CD4-positive, alpha-beta memory T cell (primary cell): ENCODE data around the gene FDXR. TPM values are rescaled to one million over a fixed set of nuclear protein-coding genes. Genes with fewer than 3 reads are reported as not detected.

Experiments used
- CTCF ChIA-PET: fragments of 350-600 bp; sonication (Branson Sonifier 250); formaldehyde crosslinking; loops from one replicate; lab custom pipeline; 2021; ENCODE audit warnings: inconsistent platforms; ENCODE audit not compliant: partially characterized antibody; lab: Charles Lee
- POLR2A ChIA-PET: fragments of 350-600 bp; sonication (Branson Sonifier 250); formaldehyde crosslinking; loops from one replicate; lab custom pipeline; 2021; ENCODE audit not compliant: partially characterized antibody; lab: Charles Lee
- DNase-seq, 5 donors: peaks; one replicate each; pipeline versions ENCODE4 v3.0.0 to v3.0.0-alpha.2; 2020 to 2022; ENCODE audit warnings: mixed read lengths in 1 of 5
- H3K27ac ChIP-seq: one replicate; pipeline ENCODE4 v1.7.0; 2013; ENCODE audit warnings: low read depth, low read length
- H3K27me3 ChIP-seq: 2 replicates; pipeline ENCODE4 v1.7.0; 2013; ENCODE audit warnings: mild to moderate bottlenecking, low read length, moderate library complexity; ENCODE audit not compliant: insufficient read depth
- H3K36me3 ChIP-seq: 2 replicates; pipeline ENCODE4 v1.7.0; 2013; ENCODE audit warnings: mild to moderate bottlenecking, low read length, moderate library complexity; ENCODE audit not compliant: insufficient read depth
- H3K4me1 ChIP-seq: 2 replicates; pipeline ENCODE4 v1.7.0; 2013; ENCODE audit warnings: mild to moderate bottlenecking, low read length, moderate library complexity; ENCODE audit not compliant: insufficient read depth
- H3K4me3 ChIP-seq, 2 donors: one replicate each; pipeline ENCODE4 v1.7.0; 2013; ENCODE audit warnings: low read length in 2 of 2, mild to moderate bottlenecking in 1 of 2
- H3K9me3 ChIP-seq, 2 donors: one replicate each; pipeline ENCODE4 v1.7.0; 2013; ENCODE audit warnings: low read length in 2 of 2, control low read depth in 1 of 2; ENCODE audit not compliant: control insufficient read depth in 1 of 2
- H3K27ac Mint-ChIP-seq, 7 donors: one replicate each; pipeline ENCODE4 v1.8.0; 2020 to 2021; ENCODE audit warnings: mixed read lengths in 7 of 7, mild to moderate bottlenecking in 6 of 7, inconsistent platforms in 3 of 7, moderate library complexity in 3 of 7
- H3K27me3 Mint-ChIP-seq, 2 donors: one replicate each; pipeline ENCODE4 v1.8.0; 2020 to 2021; ENCODE audit warnings: mixed read lengths in 2 of 2
- H3K36me3 Mint-ChIP-seq, 2 donors: one replicate each; pipeline ENCODE4 v1.8.0; 2020 to 2021; ENCODE audit warnings: mixed read lengths in 2 of 2, inconsistent platforms in 1 of 2, mild to moderate bottlenecking in 1 of 2
- H3K4me1 Mint-ChIP-seq, 4 donors: one replicate each; pipeline ENCODE4 v1.8.0; 2020 to 2021; ENCODE audit warnings: mixed read lengths in 4 of 4, mild to moderate bottlenecking in 1 of 4
- H3K4me3 Mint-ChIP-seq, 8 donors: one replicate each; pipeline ENCODE4 v1.8.0; 2020 to 2021; ENCODE audit warnings: mixed read lengths in 8 of 8, mild to moderate bottlenecking in 7 of 8, moderate library complexity in 6 of 8, inconsistent platforms in 3 of 8
- H3K9me3 Mint-ChIP-seq, 8 donors: one replicate each; pipeline ENCODE4 v1.8.0; 2020 to 2021; ENCODE audit warnings: mixed read lengths in 8 of 8, mild to moderate bottlenecking in 5 of 8, inconsistent platforms in 3 of 8, moderate library complexity in 1 of 8
- intact Hi-C: fragments of 100-400 bp; cut with micrococcal nuclease; formaldehyde crosslinking; loops from one replicate; pipeline ENCODE4 v1.15.1; 2023
- polyA plus RNA-seq, 2 donors: library from polyadenylated mRNA; unstranded; fragments of 300-500 nt; fragmentation: Illumina TruSeq; gene quantifications; one replicate each; pipeline ENCODE4 v1.2.3, GENCODE V29; 2021
- total RNA-seq, 2 experiments: library from RNA; stranded (reverse); gene quantifications; one replicate each; pipeline ENCODE4 v1.2.3, GENCODE V29; 2021

The FDXR gene
- total and polyA plus RNA-seq, 4 experiments from 2014 or later, result 2.7 to 21.8 (median 10.6) TPM

- Histone ChIP-seq H3K9me3 (no peaks in the 10 kb centered on the region), H3K4me3 (no peak overlapping the region), H3K4me1 (peaks cover 21% of the 10 kb centered on the region), H3K27ac (no peak overlapping the region), H3K36me3 (no peaks in the 10 kb centered on the region), H3K27me3 (no peaks in the 10 kb centered on the region)
- intact Hi-C loops, result no loop called here
- peaks cover 0 to 2% (median 0%) of the 10 kb centered on the region in 8 donors for H3K9me3 Mint-ChIP-seq
- POLR2A ChIA-PET, result no interaction called here
- CTCF ChIA-PET, result interaction anchor here (1.3 to 1.5 kb wide), 3 partner anchors 10 to 126 kb away, joined by 3 to 9 read pairs (median 3); no protein-coding TSS in a partner anchor
- no peak overlapping the region for H3K4me3 Mint-ChIP-seq
- H3K27me3 Mint-ChIP-seq, result no peaks in the 10 kb centered on the region
- DNase-seq, result no peak
- no peak overlapping the region for H3K27ac Mint-ChIP-seq
- H3K36me3 Mint-ChIP-seq, result no peaks in the 10 kb centered on the region
- H3K4me1 Mint-ChIP-seq, result peaks cover 10 to 27% (median 17%) of the 10 kb centered on the region in 4 donors
Observed at GRCh38 chr17:74875977-74876593, 3.3 kb upstream of the FDXR start.

DNA sequence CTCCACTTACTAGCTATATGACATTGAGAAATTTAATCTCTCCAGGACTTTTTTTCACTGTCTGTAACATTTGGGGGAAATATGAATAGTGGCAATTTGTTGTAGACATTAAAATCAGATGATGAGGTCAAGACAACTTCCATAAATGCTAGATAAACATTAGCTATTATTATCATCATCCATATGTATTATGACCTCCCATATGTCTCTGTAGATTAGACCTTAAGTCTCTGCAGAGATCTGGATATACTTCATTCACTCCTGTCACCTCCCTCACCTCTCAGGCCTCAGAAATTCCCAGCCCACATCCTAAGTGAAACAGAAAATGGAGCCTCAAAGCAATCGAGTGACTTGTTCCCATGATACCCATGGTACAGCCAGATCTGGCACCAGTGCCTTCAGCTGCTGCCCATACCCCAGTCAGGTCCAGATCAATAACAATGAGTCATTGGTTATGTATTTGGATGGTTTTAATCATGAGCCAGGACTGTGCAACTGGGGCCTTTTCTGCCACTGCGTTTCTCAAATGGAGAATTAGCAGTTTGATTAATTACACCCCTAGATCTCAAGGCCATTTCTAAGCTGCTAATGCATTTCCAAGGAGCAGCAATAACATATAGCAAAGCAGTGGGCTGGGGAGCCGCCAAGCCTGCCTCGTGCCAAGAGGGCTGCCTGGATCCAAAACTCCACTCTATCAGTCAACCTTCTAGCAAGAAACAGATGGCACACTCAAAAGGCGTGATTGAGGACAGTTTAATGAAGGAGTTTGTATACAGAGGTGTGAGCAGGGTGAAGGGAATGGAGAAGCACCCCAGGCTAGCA lies 2.6 kb upstream of the FDXR start:
- Mint-ChIP-seq H3K27ac (peak overlapping the region in 2 of 7 donors; percentile 23 to 90), H3K4me3 (peak overlapping the region in 2 of 8 donors; percentile 8 to 25), H3K36me3 (no peaks in the 10 kb centered on the region), H3K9me3 (peaks cover 0 to 2% (median 0%) of the 10 kb centered on the region in 8 donors), H3K27me3 (no peaks in the 10 kb centered on the region), H3K4me1 (peaks cover 10 to 27% (median 17%) of the 10 kb centered on the region in 4 donors)
- Histone ChIP-seq H3K27me3 (no peaks in the 10 kb centered on the region), H3K4me1 (peaks cover 22% of the 10 kb centered on the region), H3K4me3 (no peak overlapping the region), H3K27ac (no peak overlapping the region), H3K9me3 (no peaks in the 10 kb centered on the region), H3K36me3 (no peaks in the 10 kb centered on the region)
- ChIA-PET CTCF (interaction anchor here (1.3 to 1.5 kb wide), 3 partner anchors 10 to 126 kb away, joined by 3 to 9 read pairs (median 3); no protein-coding TSS in a partner anchor), POLR2A (interaction anchor here (3.5 kb wide), 1 partner anchor 137 kb away, joined by 20 read pairs; the partner anchor contains the start of gene RAB37)
- intact Hi-C loops, result no loop called here
- no peak for DNase-seq

DNA sequence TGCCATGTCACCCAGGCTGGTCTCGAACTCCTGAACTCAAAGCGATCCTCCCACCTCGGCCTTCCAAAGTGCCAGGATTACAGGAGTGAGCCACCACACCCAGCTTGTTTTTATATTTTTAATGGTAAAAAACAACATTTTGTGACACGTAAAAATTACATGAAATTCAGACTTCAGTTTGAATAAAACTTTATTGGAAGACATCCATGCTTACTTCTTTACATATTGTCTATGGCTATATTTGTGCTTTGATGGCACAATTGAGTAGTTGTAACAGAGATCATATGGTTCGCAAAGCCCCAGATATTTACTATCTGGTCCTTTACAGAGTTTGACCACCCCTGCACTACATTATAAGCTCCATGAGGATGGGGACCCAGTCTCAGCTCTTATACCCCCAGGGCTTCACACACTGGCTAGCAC lies 1.8 kb upstream of the FDXR start:
- Mint-ChIP-seq H3K36me3 (no peaks in the 10 kb centered on the region), H3K27me3 (no peaks in the 10 kb centered on the region), H3K4me1 (peaks cover 10 to 27% (median 17%) of the 10 kb centered on the region in 4 donors), H3K4me3 (peak overlapping the region in 3 of 8 donors; percentile 8 to 95 (median 10)), H3K9me3 (peaks cover 0 to 2% (median 0%) of the 10 kb centered on the region in 8 donors), H3K27ac (peak overlapping the region in 1 of 7 donors; percentile 90)
- ChIA-PET POLR2A (interaction anchor here (3.5 kb wide), 1 partner anchor 136 kb away, joined by 20 read pairs; the partner anchor contains the start of gene RAB37), CTCF (interaction anchor here (1.3 kb wide), 2 partner anchors 11 to 125 kb away, joined by 3 read pairs; no protein-coding TSS in a partner anchor)
- no peak overlapping the region for H3K27ac ChIP-seq
- H3K36me3 ChIP-seq, result no peaks in the 10 kb centered on the region
- intact Hi-C loops, result loop anchor here (5.0 kb wide), 1 partner anchor 158 kb away; no protein-coding TSS in a partner anchor
- H3K4me3 ChIP-seq, result no peak overlapping the region
- no peaks in the 10 kb centered on the region for H3K9me3 ChIP-seq
- DNase-seq, result no peak
- H3K27me3 ChIP-seq, result no peaks in the 10 kb centered on the region
- peaks cover 22% of the 10 kb centered on the region for H3K4me1 ChIP-seq

DNA sequence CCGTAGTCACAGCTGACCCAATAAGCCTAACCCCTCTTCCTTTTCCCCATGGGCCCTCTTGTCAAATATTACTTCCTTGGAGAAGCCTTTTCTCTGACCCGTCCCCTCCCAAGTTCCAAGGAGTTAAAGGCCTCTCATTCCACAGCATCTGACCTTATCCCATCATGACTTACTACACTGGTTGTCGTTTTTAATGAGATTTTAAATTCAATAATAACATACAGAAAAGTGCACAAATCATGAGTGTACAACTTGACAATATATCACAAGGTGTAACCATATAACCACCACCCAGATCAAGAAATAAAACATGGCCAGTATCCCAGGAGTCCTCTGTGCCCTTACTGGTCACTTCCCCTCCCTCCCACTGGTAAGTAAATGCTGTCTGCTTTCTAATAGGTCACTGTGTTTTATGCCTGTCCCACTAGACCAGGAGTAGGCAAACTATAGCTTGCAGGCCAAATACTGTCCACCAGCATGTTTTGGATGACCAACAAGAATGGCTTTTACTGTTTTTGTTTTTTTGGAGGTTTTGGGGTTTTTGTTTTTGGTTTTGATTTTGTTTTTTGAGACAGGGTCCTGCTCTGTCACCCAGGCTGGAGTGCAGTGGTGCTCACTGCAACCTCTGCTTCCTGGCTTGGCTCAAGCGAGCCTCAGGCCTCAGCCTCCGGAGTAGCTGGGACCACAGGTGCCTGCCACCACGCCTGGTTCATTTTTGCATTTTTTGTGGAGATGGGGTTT lies 1.2 kb upstream of the FDXR start:
- Histone ChIP-seq H3K9me3 (no peaks in the 10 kb centered on the region), H3K27ac (peak overlapping the region; percentile 90), H3K4me3 (peak overlapping the region; percentile 79 to 84), H3K36me3 (no peaks in the 10 kb centered on the region), H3K4me1 (peaks cover 22% of the 10 kb centered on the region), H3K27me3 (no peaks in the 10 kb centered on the region)
- Mint-ChIP-seq H3K27me3 (no peaks in the 10 kb centered on the region), H3K36me3 (no peaks in the 10 kb centered on the region), H3K4me1 (peaks cover 10 to 27% (median 17%) of the 10 kb centered on the region in 4 donors), H3K4me3 (peak overlapping the region; percentile 87 to 98 (median 94)), H3K9me3 (peaks cover 0 to 2% (median 0%) of the 10 kb centered on the region in 8 donors), H3K27ac (peak overlapping the region; percentile 90 to 98 (median 98))
- intact Hi-C loops, result loop anchor here (1.0 to 5.0 kb wide), 4 partner anchors 22 to 415 kb away; partner anchors contain the start of genes NHERF1 and SLC25A19
- ChIA-PET CTCF (interaction anchor here (0.7 to 1.2 kb wide), 6 partner anchors 9 to 137 kb away, joined by 3 to 11 read pairs (median 4); partner anchors contain the start of gene RAB37), POLR2A (interaction anchor here (1.2 to 3.5 kb wide), 10 partner anchors 10 to 397 kb away, joined by 5 to 20 read pairs (median 10); partner anchors contain the start of genes GGA3, MIF4GD, MRPL58 and MRPS7)
- no peak for DNase-seq

DNA sequence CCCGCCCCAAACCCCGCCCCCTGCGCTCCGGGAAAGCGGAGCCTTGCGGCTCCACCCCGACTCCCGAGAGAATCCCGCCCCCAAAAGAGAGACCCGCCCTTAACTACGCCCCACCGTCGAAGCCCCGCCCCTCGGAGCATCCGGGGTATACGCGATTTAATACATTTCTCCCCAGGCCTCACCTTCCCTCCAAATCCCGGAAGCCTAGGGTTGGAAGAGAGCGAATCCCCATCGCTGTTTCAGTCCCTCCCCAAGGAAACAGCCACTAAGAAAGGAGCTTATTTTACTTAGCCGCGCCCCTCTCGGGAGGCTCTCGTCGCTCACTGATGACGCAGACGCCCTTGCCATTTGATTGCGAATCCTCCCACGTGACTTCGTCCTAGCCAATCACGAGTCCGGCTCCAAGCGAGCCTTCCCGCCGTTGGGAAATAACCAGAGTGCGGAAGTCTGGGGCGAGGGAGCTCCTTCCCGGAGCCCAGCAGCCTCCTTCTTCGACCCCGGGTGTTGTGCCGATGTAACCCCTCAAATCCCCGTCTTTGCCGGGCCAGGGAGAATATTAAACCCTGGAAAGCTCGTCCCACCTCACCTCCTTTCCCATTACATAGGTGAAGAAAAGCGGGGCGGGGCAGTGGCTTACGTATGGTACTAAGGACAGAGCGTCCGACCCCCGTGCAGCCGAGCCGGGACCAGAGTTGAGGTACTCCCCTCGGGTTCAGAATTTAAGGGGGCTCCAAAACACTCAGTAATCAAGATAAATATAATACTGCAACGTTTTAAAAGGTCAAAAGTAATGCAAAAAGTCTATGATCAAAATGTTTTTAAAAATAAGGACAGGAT lies 461 bp upstream of the FDXR start:
- H3K36me3 Mint-ChIP-seq, result no peaks in the 10 kb centered on the region
- CTCF ChIA-PET, result interaction anchor here (0.7 to 1.6 kb wide), 10 partner anchors 9 to 216 kb away, joined by 3 to 11 read pairs (median 4); partner anchors contain the start of gene RAB37
- Histone ChIP-seq H3K27ac (peak overlapping the region; percentile 90), H3K36me3 (no peaks in the 10 kb centered on the region), H3K4me3 (peak overlapping the region; percentile 79 to 84), H3K27me3 (no peaks in the 10 kb centered on the region), H3K4me1 (peaks cover 22% of the 10 kb centered on the region), H3K9me3 (no peaks in the 10 kb centered on the region)
- peaks cover 10 to 27% (median 17%) of the 10 kb centered on the region in 4 donors for H3K4me1 Mint-ChIP-seq
- DNase-seq, result peak; percentile 97 to 100 (median 99)
- peak overlapping the region; percentile 90 to 98 (median 98) for H3K27ac Mint-ChIP-seq
- intact Hi-C loops, result loop anchor here (1.0 to 5.0 kb wide), 4 partner anchors 21 to 416 kb away; partner anchors contain the start of genes NHERF1 and SLC25A19
- H3K4me3 Mint-ChIP-seq, result peak overlapping the region; percentile 87 to 98 (median 94)
- peaks cover 0 to 2% (median 0%) of the 10 kb centered on the region in 8 donors for H3K9me3 Mint-ChIP-seq
- no peaks in the 10 kb centered on the region for H3K27me3 Mint-ChIP-seq
- POLR2A ChIA-PET, result interaction anchor here (0.7 to 3.5 kb wide), 26 partner anchors 8 to 794 kb away, joined by 3 to 20 read pairs (median 6); partner anchors contain the start of genes GGA3, GRB2, HID1 and MIF4GD
